HepG2 (cell line): Measurements from ENCODE around the gene TERC. TPM values are rescaled to one million over a fixed set of nuclear protein-coding genes. Genes with fewer than 3 reads are reported as not detected.

Source experiments
- ATAC-seq: fragments of 200-7000 bp; cut with Tn5 transposase; 3 replicates; pipeline ENCODE4 v1.9.1; 2020; ENCODE audit warnings: mild to moderate bottlenecking, moderate library complexity
- BruUV-seq: library from RNA; stranded (reverse); fragments of 400-500 nt; replicated peaks from 2 replicates; lab custom pipeline; 2021; lab: Mats Ljungman, UMichigan
- CTCF ChIA-PET: fragments of 300-600 bp; formaldehyde crosslinking; extraction: SDS; loops from one replicate; lab custom pipeline; 2021; ENCODE audit warnings: low total read pairs, inconsistent platforms, low intra/inter-chr PET ratio; lab: Yijun Ruan, JAX
- POLR2A ChIA-PET: fragments of 350-600 bp; sonication (Branson Sonifier 250); formaldehyde crosslinking; loops from one replicate; lab custom pipeline; 2020; ENCODE audit warnings: antibody characterized with exemption, inconsistent platforms; lab: Yijun Ruan, JAX
- DNase-seq: peaks from one replicate; pipeline ENCODE4 v3.0.0-alpha.2; 2015; ENCODE audit warnings: low spot score
- FAIRE-seq: peaks from 3 replicates; lab custom pipeline; 2011; peaks lifted over from hg19 to GRCh38; lab: Jason Lieb, UNC
- H2AFZ ChIP-seq: one replicate; pipeline ENCODE4 v1.6.1; 2011; ENCODE audit warnings: low read length, inconsistent platforms
- H3K27ac ChIP-seq: fragments of 300-600 bp; 3 replicates; pipeline ENCODE4 v1.8.0; 2011; ENCODE audit warnings: mixed run types, mild to moderate bottlenecking, mixed read lengths, low read length, inconsistent platforms; ENCODE audit not compliant: insufficient read depth; ENCODE audit errors: extremely low read length
- H3K27me3 ChIP-seq, 2 experiments: fragments of 200-600 bp in 1 of 2; 2 replicates in 1 of 2; 3 replicates in 1 of 2; pipeline versions ENCODE4 v1.6.0 to v1.8.0; 2011; ENCODE audit warnings: low read length in 2 of 2, mild to moderate bottlenecking in 2 of 2, moderate library complexity in 2 of 2, inconsistent platforms in 1 of 2; ENCODE audit not compliant: insufficient read depth in 2 of 2, control insufficient read depth in 1 of 2
- H3K36me3 ChIP-seq, 2 experiments: fragments of 200-600 bp in 1 of 2; replicated peaks in 1 of 2; 2 replicates in 1 of 2; 3 replicates in 1 of 2; pipeline versions ENCODE4 v1.5.1 to v1.8.0; 2011; ENCODE audit warnings: low read length in 2 of 2, inconsistent platforms in 1 of 2; ENCODE audit not compliant: insufficient read depth in 2 of 2, control insufficient read depth in 1 of 2
- H3K4me1 ChIP-seq: 2 replicates; pipeline ENCODE4 v1.5.1; 2012; ENCODE audit warnings: low read length, inconsistent platforms; ENCODE audit not compliant: insufficient read depth
- H3K4me2 ChIP-seq: 2 replicates; pipeline ENCODE4 v1.6.0; 2011; ENCODE audit warnings: low read depth, low read length, inconsistent platforms
- H3K4me3 ChIP-seq, 3 experiments: fragments of 200-600 bp in 1 of 3; sonication (generic), shearing (Covaris generic) in 1 of 3; replicated peaks in 1 of 3; 2 replicates each; pipeline ENCODE4 v1.5.1; 2011 to 2016; ENCODE audit warnings: low read length in 3 of 3, inconsistent platforms in 2 of 3, low read depth in 2 of 3, mild to moderate bottlenecking in 2 of 3, control low read depth in 1 of 3, mixed read lengths in 1 of 3; ENCODE audit not compliant: insufficient read depth in 1 of 3
- H3K79me2 ChIP-seq: one replicate; pipeline ENCODE4 v1.6.1; 2011; ENCODE audit warnings: low read length, inconsistent platforms; ENCODE audit not compliant: insufficient read depth
- H3K9ac ChIP-seq: 2 replicates; pipeline ENCODE4 v1.6.0; 2011; ENCODE audit warnings: mild to moderate bottlenecking, low read depth, low read length, inconsistent platforms; ENCODE audit not compliant: insufficient read depth
- H3K9me3 ChIP-seq: 2 replicates; pipeline ENCODE4 v1.5.1; 2012; ENCODE audit warnings: mild to moderate bottlenecking, low read length
- H4K20me1 ChIP-seq: 2 replicates; pipeline ENCODE4 v1.6.0; 2011; ENCODE audit warnings: inconsistent platforms, mild to moderate bottlenecking, low read length, moderate library complexity; ENCODE audit not compliant: insufficient read depth
- FOSL1 ChIP-seq: sonication (generic); formaldehyde crosslinking; IDR thresholded peaks from 2 replicates; pipeline ENCODE4 v1.9.0; 2021; ENCODE audit warnings: missing genetic modification reagents, borderline replicate concordance
- FOSL2 ChIP-seq: sonication (generic); formaldehyde crosslinking; IDR thresholded peaks from 2 replicates; pipeline ENCODE4 v1.4.0; 2020; ENCODE audit warnings: missing genetic modification reagents
- MXD4 ChIP-seq: IDR thresholded peaks from 2 replicates; pipeline ENCODE4 v1.6.1; 2016; ENCODE audit warnings: mild to moderate bottlenecking, missing biosample characterization, missing genetic modification reagents
- POLR2AphosphoS5 ChIP-seq: IDR thresholded peaks from 2 replicates; pipeline ENCODE4 v1.6.1; 2012; ENCODE audit warnings: low read depth, low read length
- RARG ChIP-seq: sonication (generic); formaldehyde crosslinking; IDR thresholded peaks from 2 replicates; pipeline ENCODE4 v1.4.0; 2020; ENCODE audit warnings: low read depth, mild to moderate bottlenecking, missing genetic modification reagents
- RBM39 ChIP-seq: fragments of 200-400 bp; formaldehyde crosslinking; IDR thresholded peaks from one replicate; pipeline ENCODE4 v1.6.1; 2018; ENCODE audit warnings: antibody characterized with exemption, mild to moderate bottlenecking, low read depth, low read length; ENCODE audit not compliant: poor library complexity, severe bottlenecking
- SETDB1 ChIP-seq: sonication (generic); formaldehyde crosslinking; IDR thresholded peaks from 2 replicates; pipeline ENCODE4 v1.5.1; 2020; ENCODE audit warnings: missing genetic modification reagents, mild to moderate bottlenecking, borderline replicate concordance
- ZNF563 ChIP-seq: sonication (generic); formaldehyde crosslinking; IDR thresholded peaks from 2 replicates; pipeline ENCODE4 v1.8.0; 2022; ENCODE audit warnings: mild to moderate bottlenecking, moderate library complexity, missing genetic modification reagents
- ZNF644 ChIP-seq: IDR thresholded peaks from 2 replicates; pipeline ENCODE4 v1.6.1; 2016; ENCODE audit warnings: low read depth
- ZNF777 ChIP-seq: sonication (generic); formaldehyde crosslinking; IDR thresholded peaks from 2 replicates; pipeline ENCODE4 v1.4.0; 2020; ENCODE audit warnings: missing genetic modification reagents
- WGBS: methylation state at CpG from one replicate; pipeline ENCODE4 v1.1.6; 2017; ENCODE audit warnings: low lambda C conversion rate; 5-methylcytosine and 5-hydroxymethylcytosine counted together
- in situ Hi-C: cut with HindIII; loops from 2 replicates; pipeline ENCODE4 v1.10.0; 2017; ENCODE audit warnings: low pct_unique_long_range_greater_than_20kb; ENCODE audit not compliant: extremely low pct_ligation_motif_present
- intact Hi-C: fragments of 100-400 bp; cut with micrococcal nuclease; formaldehyde crosslinking; loops from one replicate; pipeline ENCODE4 v1.10.0; 2022; ENCODE audit not compliant: unreplicated experiment
- polyA plus RNA-seq, 8 experiments: library from polyadenylated mRNA; depleted of rRNA in 3 of 8; stranded (reverse) in 7 of 8; unstranded in 1 of 8; fragments of >200 nt; fragmentation: Illumina TruSeq in 4 of 8; extraction: Trizol in 4 of 8; gene quantifications; 2 replicates each; pipeline versions ENCODE4 v1.2.1 to v1.2.3, GENCODE V29; 2011 to 2016; ENCODE audit warnings: low read depth in 4 of 8, missing spikeins in 1 of 8, mixed read lengths in 1 of 8; ENCODE audit not compliant: insufficient read depth in 1 of 8
- total RNA-seq, 5 experiments: library from RNA; depleted of rRNA; stranded (reverse); fragments of >200 nt; fragmentation: Illumina TruSeq; extraction: Trizol; gene quantifications; 2 replicates each; pipeline ENCODE4 v1.2.3, GENCODE V29; 2016; ENCODE audit warnings: low read depth in 1 of 5
- TF ChIP-seq, protein P1 (sequence below): sonication (generic); formaldehyde crosslinking; IDR thresholded peaks from 2 replicates; pipeline ENCODE4 v1.5.0; 2020; ENCODE audit warnings: missing genetic modification reagents
- TF ChIP-seq, protein P2 (sequence below): sonication (generic); IDR thresholded peaks from 2 replicates; pipeline ENCODE4 v1.6.1; 2016; ENCODE audit warnings: low read depth, borderline replicate concordance

TERC gene
- total and polyA plus RNA-seq, 2 of the 13 experiments (the other 11 are each of a cell fraction or from before 2014, with no cell fraction given): 1.3 to 74.6 TPM

DNA sequence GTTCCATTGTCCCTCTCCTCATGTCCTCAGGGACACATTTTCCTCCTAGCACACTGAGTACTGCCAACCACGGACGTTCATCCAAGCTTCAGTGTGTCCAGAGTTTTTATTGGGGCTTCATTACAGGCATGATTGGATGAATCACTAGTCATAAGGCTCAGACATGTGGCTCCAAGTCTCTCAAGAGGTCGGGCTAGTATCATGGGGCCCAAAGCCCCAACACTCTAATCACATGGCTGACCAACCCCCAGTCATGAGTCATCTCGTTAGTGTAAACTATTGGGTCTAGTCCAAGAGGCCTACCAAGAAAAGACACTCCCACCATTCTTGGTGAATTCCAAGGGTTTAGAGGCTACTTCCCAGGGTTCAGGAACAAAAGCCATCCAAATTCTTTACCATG is 4.4 kb downstream of the TERC start:
- H3K79me2 ChIP-seq: no peaks in the 10 kb centered on the region
- no peaks in the 10 kb centered on the region for H4K20me1 ChIP-seq
- FAIRE-seq: no peak
- intact Hi-C loops (loop anchor here (5.0 to 10.0 kb wide), 3 partner anchors 98 to 264 kb away; partner anchors contain the start of gene MECOM), in situ Hi-C loops (no loop called here)
- 0 out of 5 replicates have a peak, but pooled peaks cover 0 to 4% of the 10 kb centered on the region in 2 experiments for H3K27me3 ChIP-seq
- no peaks in the 10 kb centered on the region for H3K9me3 ChIP-seq
- no peak overlapping the region for H3K27ac ChIP-seq
- 0% methylated on average over 2 of the region's 4 CpGs for WGBS
- TF ChIP-seq RARG (CRISPR knock-in tag) (no peak), ZNF563 (no peak), FOSL1 (CRISPR knock-in tag) (peak; percentile 29; the same call in 1 of the 2 replicates), MXD4 (CRISPR knock-in tag) (no peak), POLR2AphosphoS5 (no peak), ZNF777 (no peak), SETDB1 (CRISPR knock-in tag) (no peak), FOSL2 (CRISPR knock-in tag) (peak; percentile 80), ZNF644 (CRISPR knock-in tag) (peak; percentile 76; the same call in 1 of the 2 replicates), RBM39 (no peak)
- TF ChIP-seq, protein P1, sequence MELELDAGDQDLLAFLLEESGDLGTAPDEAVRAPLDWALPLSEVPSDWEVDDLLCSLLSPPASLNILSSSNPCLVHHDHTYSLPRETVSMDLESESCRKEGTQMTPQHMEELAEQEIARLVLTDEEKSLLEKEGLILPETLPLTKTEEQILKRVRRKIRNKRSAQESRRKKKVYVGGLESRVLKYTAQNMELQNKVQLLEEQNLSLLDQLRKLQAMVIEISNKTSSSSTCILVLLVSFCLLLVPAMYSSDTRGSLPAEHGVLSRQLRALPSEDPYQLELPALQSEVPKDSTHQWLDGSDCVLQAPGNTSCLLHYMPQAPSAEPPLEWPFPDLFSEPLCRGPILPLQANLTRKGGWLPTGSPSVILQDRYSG (CRISPR knock-in tag): no peak
- TF ChIP-seq, protein P2, sequence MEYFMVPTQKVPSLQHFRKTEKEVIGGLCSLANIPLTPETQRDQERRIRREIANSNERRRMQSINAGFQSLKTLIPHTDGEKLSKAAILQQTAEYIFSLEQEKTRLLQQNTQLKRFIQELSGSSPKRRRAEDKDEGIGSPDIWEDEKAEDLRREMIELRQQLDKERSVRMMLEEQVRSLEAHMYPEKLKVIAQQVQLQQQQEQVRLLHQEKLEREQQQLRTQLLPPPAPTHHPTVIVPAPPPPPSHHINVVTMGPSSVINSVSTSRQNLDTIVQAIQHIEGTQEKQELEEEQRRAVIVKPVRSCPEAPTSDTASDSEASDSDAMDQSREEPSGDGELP: no peak
- H3K9ac ChIP-seq: no peak overlapping the region
- H3K36me3 ChIP-seq: no peaks in the 10 kb centered on the region
- DNase-seq: no peak
- no peak overlapping the region for H3K4me3 ChIP-seq
- POLR2A ChIA-PET: no interaction called here
- peaks cover under 1% of the 10 kb centered on the region; the same call in 1 of the 2 replicates for H3K4me1 ChIP-seq
- CTCF ChIA-PET: no interaction called here
- no peak overlapping the region for H3K4me2 ChIP-seq
- H2AFZ ChIP-seq: no peak overlapping the region
- no TSS peak for BruUV-seq
- ATAC-seq: no peak
